Fibroblast of peridontal ligament (primary cell): ENCODE results near the gene FSTL3.
A peak's percentile ranks its signal among the peaks of the same experiment; 100 is the strongest.
"Not testable (repeated sequence)": the region's sequence is repeated elsewhere in the genome, so short reads cannot be mapped to it uniquely, and the experiment has no call there.

ENCODE experiments used
- DNase-seq: peaks from one replicate; pipeline ENCODE4 v3.0.0-alpha.2; 2010; ENCODE audit errors: extremely low read depth

Gene FSTL3

GRCh38 chr19:661427-662196, 14.6 kb upstream of the FSTL3 start:
- no peak for DNase-seq

DNA sequence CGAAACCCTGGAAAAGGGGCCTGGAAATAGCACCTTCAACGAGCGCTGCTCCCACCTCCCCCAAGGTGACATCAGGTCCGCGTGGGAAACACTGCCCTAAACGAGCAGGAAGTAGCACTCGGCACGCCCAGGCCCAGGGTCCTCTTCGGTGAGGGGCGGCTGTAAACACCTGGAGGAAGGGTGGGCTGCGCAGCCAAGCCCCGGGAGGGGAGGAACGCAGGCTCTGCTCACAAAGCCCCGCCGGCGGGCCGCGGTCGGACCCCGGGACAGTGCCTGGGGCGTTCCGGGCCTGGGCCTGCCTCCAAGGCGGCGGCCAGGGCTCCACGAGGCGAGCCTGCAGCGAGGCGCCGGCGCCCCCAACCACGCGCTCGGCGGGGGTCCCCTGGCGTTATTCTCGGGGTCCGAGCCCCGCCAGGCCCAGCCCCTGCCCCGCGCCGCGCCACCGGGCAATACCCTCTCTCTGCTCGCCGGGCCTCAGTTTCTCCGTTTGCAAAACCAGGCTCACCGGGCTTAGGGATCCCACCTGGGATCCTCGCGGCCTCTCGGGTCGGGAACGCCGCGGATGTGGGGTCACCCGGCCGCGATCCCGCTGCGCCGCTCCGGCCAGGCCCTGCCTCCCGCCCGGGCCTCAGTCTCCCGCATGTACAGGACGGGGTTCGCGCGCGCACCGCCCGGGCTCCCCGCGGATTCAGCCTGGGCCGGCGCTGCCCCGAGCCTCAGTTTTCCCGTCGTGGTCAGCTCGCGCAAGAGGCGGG, 13.8 kb upstream of the FSTL3 start:
- DNase-seq, result no peak

DNA sequence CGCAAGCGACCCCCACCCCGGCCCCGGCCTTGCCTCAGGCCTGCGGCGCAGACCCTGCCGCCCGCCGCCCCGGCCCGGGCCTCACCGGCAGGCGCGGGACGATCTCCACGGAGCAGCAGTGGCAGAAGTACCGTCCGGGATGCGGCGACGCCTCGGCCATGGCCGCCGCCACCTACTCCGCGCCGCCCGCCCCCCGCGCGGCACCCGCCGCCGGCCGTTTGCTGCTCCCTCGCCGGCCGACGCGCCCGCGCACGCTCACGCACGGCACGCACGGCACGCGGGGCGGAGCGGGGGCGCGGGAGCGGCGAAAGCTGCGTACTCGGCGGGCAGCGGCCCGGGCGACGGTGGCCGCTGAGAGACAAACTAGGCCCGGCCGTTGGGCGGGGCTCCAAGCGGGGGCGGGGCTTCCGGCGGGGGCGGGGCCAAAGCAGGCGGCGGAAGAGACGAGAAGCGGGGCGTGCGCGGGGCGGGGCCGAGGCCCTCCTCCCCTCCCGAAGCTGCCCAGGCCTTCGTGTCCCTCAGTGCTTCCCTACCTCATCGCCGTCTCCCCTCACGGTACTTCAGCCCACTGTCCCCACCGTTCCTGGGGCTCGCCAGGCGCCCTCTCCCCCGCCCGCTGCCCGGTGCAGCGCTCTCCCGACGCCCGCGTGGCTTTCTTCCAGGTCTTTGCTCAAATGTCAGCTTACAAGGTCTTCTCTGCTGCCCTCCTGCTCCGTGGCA, 13.1 kb upstream of the FSTL3 start, which contains the start of gene RNF126:
Gene RNF126 (minus strand): TSS at position 253 of the 720 bp plus-strand sequence. CDS start 93 bp downstream, at position 160.
- DNase-seq, result peak; percentile 85

DNA sequence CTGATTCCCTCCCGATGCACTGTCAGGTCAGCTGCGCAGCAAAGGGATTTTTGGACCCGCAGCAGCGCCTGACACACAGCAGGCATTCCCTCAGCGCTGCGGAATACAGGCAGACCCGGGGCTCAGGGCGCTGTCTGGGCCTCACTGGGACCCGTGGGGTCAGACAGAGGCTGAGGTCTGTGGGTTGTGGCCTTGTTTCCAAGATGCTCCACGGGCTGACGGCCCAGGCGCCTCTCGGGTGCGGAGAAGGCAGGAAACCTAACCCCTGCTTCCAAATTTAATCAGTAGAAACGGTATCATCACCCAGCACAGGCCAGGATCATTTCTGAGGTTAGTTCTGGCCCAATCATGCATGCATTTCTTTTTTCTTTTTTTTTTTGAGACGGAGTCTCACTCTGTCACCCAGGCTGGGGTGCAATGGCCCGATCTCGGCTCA, 12.5 kb upstream of the FSTL3 start:
- no peak for DNase-seq

- peak; percentile 68 for DNase-seq
These were observed 11.2 kb upstream of the FSTL3 start for GRCh38 chr19:664913-665443.

GRCh38 chr19:666985-667573, 9.1 kb upstream of the FSTL3 start:
- DNase-seq, result not testable (repeated sequence)

- DNase-seq, result not testable (repeated sequence)
These were observed 7.3 kb upstream of the FSTL3 start for GRCh38 chr19:668675-669434.

- no peak for DNase-seq
These were observed 5.5 kb upstream of the FSTL3 start for GRCh38 chr19:670609-671075.

DNA sequence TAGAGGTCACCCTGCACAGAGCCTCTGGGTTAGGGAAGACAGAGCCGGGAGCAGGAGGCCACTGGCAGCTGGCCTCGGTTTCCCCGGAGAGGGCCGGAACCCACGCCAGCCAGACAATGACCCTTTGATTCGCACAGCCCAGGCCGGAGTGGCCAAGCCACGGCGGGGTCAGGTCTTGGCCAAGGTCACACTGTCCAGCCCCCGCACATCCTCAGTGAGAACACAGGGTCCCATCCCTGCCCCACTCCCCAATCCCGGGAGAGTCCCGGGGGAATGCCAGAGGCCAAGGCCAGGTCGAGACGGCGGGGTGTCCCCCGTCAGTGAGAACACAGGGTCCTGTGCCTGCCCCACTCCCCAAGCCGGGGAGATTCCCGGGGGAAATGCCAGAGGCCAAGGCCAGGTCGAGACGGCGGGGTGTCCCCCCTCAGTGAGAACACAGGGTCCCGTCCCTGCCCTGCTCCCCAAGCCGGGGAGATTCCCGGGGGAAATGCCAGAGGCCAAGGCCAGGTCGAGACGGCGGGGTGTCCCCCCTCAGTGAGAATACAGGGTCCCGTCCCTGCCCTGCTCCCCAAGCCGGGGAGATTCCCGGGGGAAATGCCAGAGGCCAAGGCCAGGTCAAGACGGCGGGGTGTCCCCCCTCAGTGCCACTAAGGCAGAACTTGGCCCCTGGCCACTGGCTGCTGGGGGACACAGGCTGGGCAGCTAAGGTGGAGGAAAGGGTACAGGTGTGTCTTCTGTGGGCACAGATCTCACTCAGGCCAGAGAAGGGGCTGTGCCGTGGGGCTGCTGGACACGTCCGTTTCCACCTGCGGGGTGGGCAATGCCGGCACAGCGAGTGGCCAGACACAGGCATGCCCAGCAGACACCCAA, 1.7 kb upstream of the FSTL3 start:
- DNase-seq, result no peak

GRCh38 chr19:676007-676338, 219 bp upstream of the FSTL3 start:
- no peak for DNase-seq

DNA sequence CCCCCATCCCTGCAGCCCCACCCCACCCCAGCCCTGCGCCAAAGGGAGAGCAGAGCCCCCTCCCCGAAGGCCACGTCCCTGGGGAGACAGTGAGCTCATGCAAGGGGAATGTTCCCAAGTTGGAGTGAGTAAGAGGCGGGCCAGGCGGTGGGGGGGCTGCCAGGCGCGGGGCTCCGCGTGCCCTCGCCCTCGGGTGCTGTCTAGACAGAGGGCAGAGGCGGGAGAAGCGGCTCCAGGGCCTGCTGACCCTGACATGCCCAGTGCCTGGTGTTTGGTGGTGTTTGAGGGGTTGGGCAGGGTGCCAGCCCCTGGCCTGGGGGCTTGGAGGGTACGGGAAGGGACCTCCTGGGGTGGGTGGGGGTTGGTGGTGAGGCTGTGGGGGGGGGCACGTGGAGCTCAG, 1.0 kb downstream of the FSTL3 start:
- peak; percentile 71 for DNase-seq

DNA sequence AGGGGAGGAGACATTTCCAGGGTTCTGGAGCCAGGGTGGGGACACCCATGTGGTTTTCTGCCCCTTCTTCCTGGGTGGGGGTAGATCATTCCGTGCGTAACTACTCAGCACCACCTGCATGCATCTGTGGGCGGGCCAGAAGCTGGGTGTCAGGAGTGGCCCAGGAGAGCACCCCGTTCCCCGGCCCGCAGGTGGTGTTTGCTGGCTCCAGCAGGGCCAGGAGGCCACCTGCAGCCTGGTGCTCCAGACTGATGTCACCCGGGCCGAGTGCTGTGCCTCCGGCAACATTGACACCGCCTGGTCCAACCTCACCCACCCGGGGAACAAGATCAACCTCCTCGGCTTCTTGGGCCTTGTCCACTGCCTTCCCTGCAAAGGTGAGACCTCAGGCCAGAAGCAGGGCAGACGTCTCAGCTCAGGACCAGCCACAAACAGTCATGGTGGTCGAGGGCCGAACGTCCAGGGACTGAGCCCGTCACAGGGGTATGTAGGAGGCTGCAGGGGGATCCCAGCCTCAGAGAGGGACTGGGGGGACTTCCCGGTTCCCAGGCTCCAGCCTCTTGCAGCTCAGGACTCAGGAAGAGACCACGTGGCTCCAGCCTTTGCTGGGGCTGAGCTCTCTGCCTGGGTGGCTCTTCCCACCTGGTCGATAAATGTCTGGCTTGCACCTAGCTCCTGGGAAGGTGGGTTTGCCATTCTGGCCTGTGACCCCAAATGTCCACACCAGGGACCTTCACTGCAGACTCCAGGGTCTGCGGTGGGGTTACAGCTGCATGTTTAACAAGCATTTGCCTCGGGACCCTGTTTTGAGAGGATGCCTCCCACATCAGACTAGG, 1.6 kb downstream of the FSTL3 start:
- no peak for DNase-seq

DNA sequence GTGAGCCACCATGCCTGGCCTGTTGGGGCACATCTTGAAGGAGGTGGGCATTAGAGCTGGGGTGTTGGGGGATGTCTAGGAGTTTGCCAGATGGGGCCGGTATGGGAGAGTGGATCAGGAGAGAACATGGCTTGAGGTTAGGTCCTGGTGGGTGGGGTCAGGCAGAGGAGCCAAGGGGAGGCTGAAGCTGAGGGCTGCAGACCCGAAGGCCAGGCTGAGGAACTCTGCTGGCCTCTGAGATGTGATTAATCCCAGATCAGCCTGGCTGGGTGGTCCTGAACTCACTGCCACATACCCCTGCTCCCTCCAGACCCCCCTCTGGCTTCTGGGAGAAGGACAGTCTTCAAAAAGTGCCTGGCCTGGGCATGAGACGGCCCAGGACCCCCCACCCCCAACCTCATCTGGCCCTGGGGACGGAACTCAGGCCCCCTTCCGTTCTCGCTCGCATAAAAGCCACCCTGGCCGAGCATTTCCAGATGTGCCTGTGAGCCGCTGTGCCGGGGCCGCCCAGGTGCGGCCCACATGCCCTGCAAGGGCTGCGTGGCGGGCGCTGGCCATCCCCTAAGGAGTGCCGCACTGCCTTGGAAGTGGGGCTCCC, 2.7 kb downstream of the FSTL3 start:
- DNase-seq, result no peak

- peak; percentile 83 for DNase-seq
These were observed 3.5 kb downstream of the FSTL3 start for GRCh38 chr19:679418-680286.

- DNase-seq, result peak; percentile 96
These were observed 4.3 kb downstream of the FSTL3 start for GRCh38 chr19:680287-681028.

- no peak for DNase-seq
These were observed 5.1 kb downstream of the FSTL3 start for GRCh38 chr19:681029-682019.
